ENCODE data around the gene ZNF331.

The ZNF331 gene

DNA sequence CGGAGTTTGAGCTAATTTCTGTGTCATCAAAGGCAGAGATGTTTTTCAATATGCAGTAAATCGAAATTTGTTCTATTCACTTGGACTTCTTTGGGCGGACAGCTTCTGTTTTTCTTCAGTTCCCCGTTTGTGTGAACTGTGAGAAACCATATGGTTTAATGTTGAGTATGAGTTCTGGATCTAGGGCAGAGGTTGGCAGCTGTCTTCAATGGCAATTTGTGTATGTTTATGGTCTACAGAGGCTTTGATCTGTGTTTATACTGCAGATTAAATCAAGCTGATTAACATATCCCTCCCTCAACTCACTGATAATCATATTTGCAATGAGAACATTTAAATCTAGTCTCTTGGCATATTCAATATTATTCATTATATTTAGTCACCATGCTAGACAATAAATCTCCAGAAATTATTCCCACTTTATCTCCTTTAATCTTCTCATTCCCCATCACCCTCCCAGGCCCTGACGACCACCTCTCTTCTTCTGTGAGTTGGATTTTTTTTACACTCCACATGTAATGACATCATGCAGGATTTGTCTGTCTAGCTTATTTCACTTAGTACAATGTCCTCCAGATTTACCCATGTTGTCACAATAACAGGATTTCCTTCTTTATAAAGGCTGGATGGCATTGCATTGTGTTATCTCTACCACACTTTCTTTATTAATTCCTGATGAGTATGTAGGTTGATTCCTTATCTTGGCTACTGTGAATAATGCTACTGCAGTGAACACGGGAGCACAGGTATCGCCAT lies 9.0 kb downstream of the ZNF331 start:
- no peak for TF ChIP-seq CTCF (conservative IDR thresholded peaks at IDR 0.05; ENCODE audit: low read depth, low read length)
- H4K20me1 ChIP-seq (ENCODE audit: insufficient read depth), result no peaks in the 10 kb centered on the region
- H3K36me3 ChIP-seq (ENCODE audit: insufficient read depth), result no peaks in the 10 kb centered on the region
- no peak overlapping the region for H2AFZ ChIP-seq (ENCODE audit: low read depth)
- no peak overlapping the region for H3K4me2 ChIP-seq
- H3K9ac ChIP-seq, result no peak overlapping the region
- H3K27me3 ChIP-seq (ENCODE audit: insufficient read depth, low read depth), result no peaks in the 10 kb centered on the region; the same call in 1 of the 2 replicates
- no peak overlapping the region for H3K4me3 ChIP-seq (IDR thresholded peaks at IDR 0.05; ENCODE audit: insufficient read depth, low read depth, low read length)
- H3K27ac ChIP-seq, result no peak overlapping the region
- H3K79me2 ChIP-seq (ENCODE audit: insufficient read depth, low read depth), result no peaks in the 10 kb centered on the region
- H3K4me1 ChIP-seq (ENCODE audit: low read depth, poor library complexity, severe bottlenecking), result no peaks in the 10 kb centered on the region

- no peaks in the 10 kb centered on the region; the same call in 1 of the 2 replicates for H3K27me3 ChIP-seq (ENCODE audit: insufficient read depth, low read depth)
- no peak for TF ChIP-seq CTCF (conservative IDR thresholded peaks at IDR 0.05; ENCODE audit: low read depth, low read length)
- H3K9ac ChIP-seq, result no peak overlapping the region
- no peaks in the 10 kb centered on the region for H3K36me3 ChIP-seq (ENCODE audit: insufficient read depth)
- no peaks in the 10 kb centered on the region for H3K79me2 ChIP-seq (ENCODE audit: insufficient read depth, low read depth)
- H3K4me3 ChIP-seq (IDR thresholded peaks at IDR 0.05; ENCODE audit: insufficient read depth, low read depth, low read length), result no peak overlapping the region
- no peaks in the 10 kb centered on the region for H3K4me1 ChIP-seq (ENCODE audit: low read depth, poor library complexity, severe bottlenecking)
- no peak overlapping the region for H2AFZ ChIP-seq (ENCODE audit: low read depth)
- no peaks in the 10 kb centered on the region for H4K20me1 ChIP-seq (ENCODE audit: insufficient read depth)
- H3K4me2 ChIP-seq, result no peak overlapping the region
- H3K27ac ChIP-seq, result no peak overlapping the region
Observed at GRCh38 chr19:53549340-53549739, 11.4 kb downstream of the ZNF331 start.

DNA sequence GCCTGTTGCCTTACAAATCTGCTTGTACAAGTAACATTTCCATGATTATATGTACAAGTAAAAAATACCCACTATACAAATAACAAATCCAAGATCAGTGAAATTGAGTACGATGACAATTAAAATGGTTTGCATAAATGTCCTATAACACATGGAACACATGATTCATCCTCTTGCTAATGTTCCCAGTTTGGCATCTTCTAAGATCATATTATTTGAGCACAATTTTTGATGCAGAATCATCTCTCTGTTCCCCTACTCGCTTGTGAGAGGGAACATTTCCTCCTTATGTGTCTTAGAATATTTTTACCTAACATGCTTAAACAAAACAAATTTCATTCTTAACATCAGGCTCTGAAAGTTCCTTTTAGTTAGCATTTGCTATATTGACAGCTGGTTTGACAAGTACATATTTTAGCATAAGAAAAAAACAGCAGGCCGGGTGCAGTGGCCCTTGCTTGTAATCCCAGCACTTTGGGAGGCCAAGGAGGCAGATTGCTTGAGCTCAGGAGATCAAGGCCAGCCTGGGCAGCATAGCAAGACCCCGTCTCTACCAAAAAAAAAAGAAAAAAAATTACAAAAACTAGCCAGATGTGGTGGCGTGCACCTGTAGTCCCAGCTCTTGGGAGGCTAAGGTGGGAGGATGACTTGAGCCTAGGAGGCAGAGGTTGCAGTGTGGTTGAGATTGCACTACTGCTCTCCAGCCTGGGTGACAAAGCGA lies 14.2 kb downstream of the ZNF331 start:
- no peaks in the 10 kb centered on the region for H4K20me1 ChIP-seq (ENCODE audit: insufficient read depth)
- no peaks in the 10 kb centered on the region for H3K4me1 ChIP-seq (ENCODE audit: low read depth, poor library complexity, severe bottlenecking)
- H3K79me2 ChIP-seq (ENCODE audit: insufficient read depth, low read depth), result no peaks in the 10 kb centered on the region
- no peak overlapping the region for H3K4me3 ChIP-seq (IDR thresholded peaks at IDR 0.05; ENCODE audit: insufficient read depth, low read depth, low read length)
- H3K27ac ChIP-seq, result no peak overlapping the region
- no peaks in the 10 kb centered on the region for H3K36me3 ChIP-seq (ENCODE audit: insufficient read depth)
- no peak overlapping the region for H3K4me2 ChIP-seq
- no peak for TF ChIP-seq CTCF (conservative IDR thresholded peaks at IDR 0.05; ENCODE audit: low read depth, low read length)
- H2AFZ ChIP-seq (ENCODE audit: low read depth), result no peak overlapping the region
- H3K9ac ChIP-seq, result no peak overlapping the region
- no peaks in the 10 kb centered on the region; the same call in 1 of the 2 replicates for H3K27me3 ChIP-seq (ENCODE audit: insufficient read depth, low read depth)

DNA sequence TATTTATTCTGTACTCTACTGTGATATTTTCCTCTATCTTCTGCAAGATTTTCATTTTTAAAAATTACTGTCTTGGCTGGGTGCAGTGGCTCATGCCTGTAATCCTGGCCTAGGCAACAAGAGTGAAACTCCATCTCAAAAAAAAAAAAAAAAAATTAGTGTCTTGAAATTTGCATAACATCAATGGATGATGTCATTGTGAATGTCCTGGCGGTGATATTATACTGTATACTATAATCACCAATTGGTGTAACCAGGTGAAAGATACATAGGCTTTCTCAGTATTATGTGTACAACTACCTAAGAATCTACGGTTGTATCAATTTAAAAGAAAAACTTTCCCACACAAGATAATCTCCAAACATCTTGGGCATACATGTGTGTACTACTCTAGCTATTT lies 15.2 kb downstream of the ZNF331 start:
- no peaks in the 10 kb centered on the region for H3K4me1 ChIP-seq (ENCODE audit: low read depth, poor library complexity, severe bottlenecking)
- no peaks in the 10 kb centered on the region for H3K79me2 ChIP-seq (ENCODE audit: insufficient read depth, low read depth)
- no peak overlapping the region for H3K9ac ChIP-seq
- H3K4me3 ChIP-seq (IDR thresholded peaks at IDR 0.05; ENCODE audit: insufficient read depth, low read depth, low read length), result no peak overlapping the region
- TF ChIP-seq CTCF (conservative IDR thresholded peaks at IDR 0.05; ENCODE audit: low read depth, low read length), result no peak
- H3K4me2 ChIP-seq, result no peak overlapping the region
- no peaks in the 10 kb centered on the region for H4K20me1 ChIP-seq (ENCODE audit: insufficient read depth)
- no peak overlapping the region for H3K27ac ChIP-seq
- no peaks in the 10 kb centered on the region for H3K27me3 ChIP-seq (ENCODE audit: insufficient read depth, low read depth)
- no peaks in the 10 kb centered on the region for H3K36me3 ChIP-seq (ENCODE audit: insufficient read depth)
- no peak overlapping the region for H2AFZ ChIP-seq (ENCODE audit: low read depth)
